HK-2 (cell line): ENCODE data around the gene FMN1.
"Not testable (repeated sequence)": the region's sequence is repeated elsewhere in the genome, so short reads cannot be mapped to it uniquely, and the experiment has no call there.

Source experiments
- DNase-seq: peaks from one replicate; pipeline ENCODE4 v3.0.0-alpha.2; 2018; ENCODE audit not compliant: unreplicated experiment

The FMN1 gene

DNA sequence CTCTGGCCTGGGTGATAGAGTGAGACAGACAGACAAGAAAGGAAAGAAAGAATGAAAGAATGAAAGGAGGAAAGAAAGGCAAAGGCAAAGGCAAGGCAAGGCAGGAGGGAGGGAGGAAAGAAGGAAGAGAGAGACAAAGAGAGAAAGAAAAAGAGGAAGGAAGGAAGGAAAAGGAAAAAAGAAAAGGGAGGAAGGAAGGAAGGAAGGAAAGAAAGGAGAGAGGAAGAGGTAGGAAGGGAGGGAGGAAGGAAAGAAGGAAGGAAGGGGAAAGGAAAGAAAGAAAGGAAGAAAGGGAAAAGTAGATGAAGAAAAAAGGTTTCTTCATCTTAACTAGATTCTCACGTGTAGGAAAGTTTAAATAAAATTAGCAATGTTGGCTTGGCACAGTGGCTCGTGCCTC lies 334.5 kb downstream of the FMN1 start:
- no peak for DNase-seq

DNA sequence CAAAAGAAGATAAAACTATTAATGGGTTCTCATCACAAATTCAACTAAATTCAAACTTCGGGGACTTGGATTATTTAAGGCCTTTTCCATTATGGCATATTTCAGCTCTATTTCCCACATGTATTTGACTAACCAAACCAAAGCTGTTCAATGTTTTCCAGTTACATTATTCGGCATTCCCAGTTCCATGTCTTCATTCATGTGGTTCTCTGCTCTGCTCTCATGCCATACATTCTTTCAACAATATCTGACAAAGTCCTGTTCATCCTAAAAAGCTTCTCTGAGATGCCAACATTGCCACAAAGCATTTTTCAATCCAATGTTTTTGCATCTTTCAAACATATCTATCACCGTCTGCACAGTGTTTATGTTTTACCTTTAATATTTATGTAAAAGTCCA lies 335.3 kb downstream of the FMN1 start:
- no peak for DNase-seq

DNA sequence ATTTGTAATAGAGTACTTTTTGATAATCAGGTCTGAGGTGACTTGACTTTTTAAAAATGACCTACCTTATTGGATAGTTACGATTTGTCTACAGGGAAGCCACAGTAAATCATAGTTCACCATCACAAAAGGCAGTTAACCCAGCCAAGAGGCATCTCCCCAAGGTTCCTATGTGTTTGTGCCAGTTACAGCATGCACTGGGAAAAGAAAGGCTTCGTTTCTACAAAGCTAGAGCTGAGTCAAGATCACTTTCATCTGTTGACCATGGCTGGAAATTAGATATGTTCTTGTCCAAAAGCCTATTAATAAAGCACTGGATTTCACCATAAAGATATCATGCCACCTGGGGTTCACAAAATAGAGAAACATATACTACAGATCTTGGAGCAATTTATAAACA lies 336.8 kb downstream of the FMN1 start:
- no peak for DNase-seq

DNA sequence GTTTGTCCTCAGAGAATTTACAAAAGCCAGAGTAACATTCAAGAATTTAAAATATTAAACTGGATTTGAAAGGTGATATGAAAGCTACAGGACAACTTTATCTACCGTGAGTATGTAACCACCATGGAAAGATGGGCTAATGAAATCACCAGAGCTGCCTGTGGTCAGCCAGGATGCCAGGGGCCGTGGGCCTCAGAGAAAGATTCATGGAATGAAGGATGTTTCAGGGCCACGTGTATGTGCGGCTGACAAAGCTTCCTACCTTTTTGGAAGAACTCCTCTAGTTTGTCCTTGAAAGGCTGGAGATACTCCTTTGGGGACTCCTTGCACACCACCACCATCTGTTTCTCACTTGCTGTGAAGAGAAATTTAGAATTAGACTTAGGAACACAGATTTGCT lies 337.8 kb downstream of the FMN1 start:
- no peak for DNase-seq

DNA sequence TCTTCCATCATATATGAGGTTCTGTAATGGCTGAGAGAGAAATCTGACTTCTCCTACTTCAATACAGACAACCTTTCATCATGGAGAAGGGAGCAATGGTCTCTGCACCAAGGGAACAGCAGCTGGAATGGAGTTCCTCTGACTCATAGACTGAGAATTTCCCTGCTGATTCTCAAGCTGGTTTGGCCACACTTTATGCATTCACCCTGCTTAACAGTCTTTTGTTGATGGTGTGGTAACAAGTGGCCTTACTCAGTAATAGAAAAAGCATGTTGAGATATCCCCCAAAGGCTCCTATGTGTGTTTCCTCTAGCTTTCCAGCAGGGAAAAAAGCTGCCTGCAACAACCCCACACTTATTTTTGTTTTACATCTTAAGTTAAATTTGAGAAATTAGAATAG lies 338.6 kb downstream of the FMN1 start:
- peak; percentile 43 for DNase-seq

DNA sequence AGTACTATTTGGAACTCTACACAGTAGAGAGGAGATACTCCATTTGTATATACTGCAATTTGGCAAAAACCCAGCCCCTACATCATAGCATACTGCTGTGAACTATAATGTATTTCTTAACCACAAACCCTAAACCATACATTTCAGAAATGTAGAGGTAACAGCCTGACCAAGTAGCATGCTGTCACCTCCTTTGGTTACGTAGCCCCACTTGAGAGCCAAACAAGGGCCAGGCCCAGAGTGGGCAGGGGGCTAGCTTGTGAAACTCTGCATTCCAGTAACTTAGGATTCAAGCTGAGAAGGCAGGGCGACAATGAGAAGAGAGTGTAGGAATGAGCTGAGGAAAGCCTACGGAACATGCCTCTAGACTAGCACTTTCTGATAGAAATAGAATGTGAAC lies 340.9 kb downstream of the FMN1 start:
- no peak for DNase-seq

DNA sequence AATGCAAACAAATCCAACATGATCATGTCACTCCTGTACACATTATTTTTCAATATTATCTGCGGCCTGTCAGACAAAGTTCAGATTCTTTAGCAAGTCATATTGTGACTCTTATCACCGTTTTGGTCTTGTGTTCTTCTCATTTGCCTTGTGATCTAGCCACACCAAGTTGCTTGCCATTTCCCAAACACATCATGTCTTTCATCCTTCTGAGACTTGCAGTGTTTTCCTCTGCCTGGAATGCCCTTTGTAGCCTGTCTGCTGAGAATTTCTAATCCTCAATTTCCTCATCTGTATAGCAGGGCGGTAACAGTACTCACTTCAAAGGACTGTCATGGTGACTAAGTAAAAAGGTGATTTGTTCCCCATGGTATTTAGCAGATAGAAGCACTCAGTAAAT lies 341.7 kb downstream of the FMN1 start:
- no peak for DNase-seq

DNA sequence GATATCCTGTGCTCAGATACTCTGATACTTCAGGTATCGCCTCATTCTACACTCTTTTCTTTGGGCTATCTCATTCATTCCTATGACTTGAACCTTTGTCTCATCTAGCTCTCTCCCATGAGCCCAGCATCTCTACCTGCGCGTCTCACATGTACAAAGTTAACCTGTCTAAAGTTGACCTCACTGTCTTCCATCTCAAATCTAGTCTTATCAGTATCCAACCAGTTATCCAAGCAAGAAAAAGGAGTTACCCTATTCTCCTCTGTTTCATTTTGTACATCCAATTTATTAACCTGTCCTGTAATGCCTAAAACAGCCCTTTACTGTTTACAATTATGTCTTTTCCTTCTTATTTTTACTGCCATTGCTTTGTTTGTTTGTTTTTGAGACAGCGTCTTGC lies 342.5 kb downstream of the FMN1 start:
- DNase-seq: no peak

DNA sequence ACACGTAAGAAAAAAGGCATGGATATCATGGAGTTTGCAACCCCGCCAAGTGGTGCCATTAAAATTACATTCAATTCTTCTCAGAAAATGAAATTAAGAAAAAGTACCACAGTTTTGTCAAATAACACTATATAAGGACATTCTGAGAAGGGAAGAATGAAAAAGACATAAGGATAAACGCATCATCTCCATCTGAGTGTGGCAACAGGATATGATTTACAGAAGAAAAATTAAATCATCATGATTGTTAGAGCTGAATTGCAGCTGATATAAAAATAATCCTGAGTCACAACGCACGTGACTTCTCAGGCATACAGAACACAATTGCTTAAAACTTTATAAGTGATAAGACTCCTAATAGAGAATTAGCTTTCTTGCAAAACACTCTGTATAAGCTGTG lies 342.9 kb downstream of the FMN1 start:
- no peak for DNase-seq

DNA sequence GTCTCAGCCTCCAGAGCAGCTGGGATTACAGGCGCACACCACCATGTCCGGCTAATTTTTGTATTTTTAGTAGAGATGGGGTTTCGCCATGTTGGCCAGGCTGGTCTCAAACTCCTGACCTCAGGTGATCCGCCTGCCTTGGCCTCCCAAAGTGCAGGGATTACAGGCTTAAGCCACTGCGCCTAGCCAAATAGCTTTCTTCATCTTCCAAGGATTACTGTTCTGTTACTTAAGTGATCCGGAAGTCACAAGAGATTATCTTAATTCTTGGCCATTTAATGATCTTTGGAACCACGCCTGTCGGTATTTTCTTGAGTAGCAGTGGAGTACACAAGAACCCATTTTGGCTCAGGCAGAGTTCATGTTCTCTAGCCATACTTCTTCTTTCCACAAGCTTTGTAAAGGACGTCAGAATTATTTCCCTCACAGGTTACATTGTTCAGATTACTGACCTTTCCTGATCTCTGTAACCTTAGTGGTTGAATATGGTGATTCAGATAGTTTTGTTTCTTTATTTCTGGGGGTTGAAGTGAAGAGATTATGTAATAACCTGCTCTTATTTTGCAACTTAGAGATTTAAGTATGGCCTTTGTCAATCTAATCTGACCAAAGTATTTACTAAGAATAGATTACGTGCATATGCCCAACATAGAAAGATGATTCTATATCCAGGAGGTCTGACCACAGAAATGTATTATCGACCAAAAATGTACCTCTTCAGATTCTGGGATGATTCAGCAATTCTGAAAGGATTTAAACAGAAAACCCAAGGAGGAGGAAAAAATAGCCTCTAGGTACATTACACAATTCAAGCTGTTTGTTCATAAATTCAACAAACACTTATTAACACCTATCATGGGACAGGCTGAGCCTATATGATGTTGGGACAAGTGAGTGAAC lies 344.5 kb downstream of the FMN1 start:
- no peak for DNase-seq

DNA sequence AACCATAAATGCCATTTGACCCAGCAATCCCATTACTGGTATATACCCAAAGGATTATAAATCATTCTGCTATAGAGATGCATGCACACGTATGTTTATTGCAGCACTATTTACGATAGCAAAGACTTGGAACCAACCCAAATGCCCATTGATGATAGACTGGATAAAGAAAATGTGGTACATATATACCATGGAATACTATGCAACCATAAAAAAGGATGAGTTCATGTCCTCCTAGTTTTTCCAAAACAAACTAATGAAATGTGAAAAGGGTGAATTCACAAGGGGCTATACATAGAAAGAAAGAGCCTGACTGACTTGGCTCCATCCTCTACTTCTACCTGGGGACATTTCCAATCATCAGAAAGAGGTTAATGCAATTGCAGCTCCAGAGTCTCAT lies 347.8 kb downstream of the FMN1 start:
- DNase-seq: not testable (repeated sequence)

DNA sequence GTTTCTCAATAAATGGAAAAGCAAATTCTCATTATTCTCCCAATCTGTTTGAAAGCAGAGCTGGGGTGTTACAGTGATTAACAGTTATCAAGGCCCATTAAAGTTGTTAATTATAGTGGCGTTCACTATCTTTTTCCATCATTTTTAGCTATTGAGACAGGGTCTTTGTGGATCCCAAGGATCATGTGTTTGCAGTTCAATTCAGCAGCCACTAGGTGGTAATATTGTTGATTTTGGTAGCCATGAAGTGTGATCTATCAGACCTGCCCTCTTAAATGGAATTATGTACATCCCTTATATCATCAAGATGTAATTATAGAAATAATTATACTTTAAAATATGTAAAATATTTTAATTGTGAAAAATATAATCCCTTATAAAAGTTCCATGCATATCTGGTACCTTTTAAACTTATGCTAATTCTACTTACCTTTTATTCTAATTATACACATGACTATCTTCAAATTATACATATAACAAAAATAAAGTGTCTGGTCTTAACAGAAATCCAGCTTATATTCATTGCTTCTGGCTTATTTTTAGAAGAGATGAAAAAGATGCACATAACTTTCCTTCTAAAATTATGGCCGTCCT lies 350.3 kb downstream of the FMN1 start:
- DNase-seq: no peak

DNA sequence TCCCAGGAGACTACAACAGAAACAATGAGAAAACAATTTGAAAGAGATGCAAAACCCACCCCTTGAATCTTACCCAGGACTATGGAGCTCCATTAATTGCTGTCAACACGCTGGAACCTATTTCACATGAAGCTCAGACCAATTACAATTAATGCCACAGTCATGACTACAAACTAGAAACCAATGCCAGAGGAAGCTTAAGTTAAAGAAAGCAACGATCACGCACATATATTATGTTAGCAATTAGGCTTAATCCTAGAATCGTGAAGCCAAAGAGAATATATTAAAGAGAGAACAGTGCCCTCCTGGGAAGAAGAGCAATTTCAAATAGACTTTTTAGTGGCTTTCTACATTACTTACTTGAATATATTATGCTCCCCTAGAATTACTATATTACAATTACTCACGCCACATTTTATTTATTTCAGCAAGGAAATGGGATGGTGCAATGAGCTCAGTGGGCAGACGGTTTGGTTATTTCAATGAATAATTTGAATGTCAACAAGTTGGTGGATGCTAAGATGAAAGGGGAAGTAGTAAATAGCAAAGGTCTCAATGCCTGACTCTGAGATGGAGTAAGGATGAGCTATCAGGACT lies 351.2 kb downstream of the FMN1 start:
- DNase-seq: no peak

DNA sequence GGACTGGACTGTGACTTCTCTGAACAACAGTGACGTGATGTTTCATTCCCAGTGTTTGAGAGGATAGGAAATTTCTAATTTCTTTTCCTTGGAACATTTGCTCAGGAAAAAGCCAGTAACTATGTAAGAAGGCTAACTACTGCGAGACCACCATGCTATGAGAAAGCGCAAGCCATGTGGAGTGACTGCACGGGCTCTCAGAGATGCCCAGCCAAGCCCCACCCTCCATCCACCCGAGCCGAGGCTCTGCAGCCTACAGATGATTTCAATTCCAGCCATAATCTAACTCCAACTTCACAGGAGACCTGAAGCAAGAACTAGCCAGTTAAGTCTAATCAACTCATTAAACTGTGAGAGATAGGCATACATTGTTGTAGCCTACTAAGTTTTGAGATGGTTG lies 352.4 kb downstream of the FMN1 start:
- no peak for DNase-seq

DNA sequence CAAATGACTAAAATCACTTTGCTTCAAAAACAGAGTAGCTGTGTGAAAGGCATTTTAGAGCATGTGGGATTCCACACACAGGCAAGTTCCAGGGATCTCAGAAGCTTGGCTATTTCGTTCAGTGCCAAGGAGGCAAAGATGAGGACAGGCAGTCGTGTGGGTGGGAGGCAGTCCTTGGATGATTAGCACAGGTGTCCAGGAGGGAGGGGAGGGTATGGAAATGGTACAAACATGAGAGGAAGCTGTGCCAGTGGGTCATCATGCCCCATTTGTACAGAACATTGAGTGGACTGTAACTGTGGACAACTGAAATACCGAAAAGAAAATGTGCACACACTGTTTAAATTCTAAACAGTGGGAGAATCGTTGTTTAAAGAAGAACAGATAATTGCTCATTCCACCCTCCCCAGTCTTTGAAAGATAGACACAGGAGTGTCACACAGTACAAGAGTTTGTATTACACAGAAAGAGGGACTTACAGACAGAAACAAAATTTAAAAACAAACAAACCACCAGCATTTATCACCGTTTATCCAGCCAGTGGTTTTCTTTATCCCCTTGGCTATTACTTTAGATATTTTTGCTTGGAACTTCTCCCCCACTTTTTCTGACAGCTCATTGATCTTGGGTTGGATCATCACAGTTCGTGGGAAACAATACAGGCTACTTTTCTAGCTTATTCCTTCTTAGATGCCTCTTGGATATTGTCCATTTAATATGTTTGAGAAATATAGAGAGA lies 353.8 kb downstream of the FMN1 start:
- no peak for DNase-seq

DNA sequence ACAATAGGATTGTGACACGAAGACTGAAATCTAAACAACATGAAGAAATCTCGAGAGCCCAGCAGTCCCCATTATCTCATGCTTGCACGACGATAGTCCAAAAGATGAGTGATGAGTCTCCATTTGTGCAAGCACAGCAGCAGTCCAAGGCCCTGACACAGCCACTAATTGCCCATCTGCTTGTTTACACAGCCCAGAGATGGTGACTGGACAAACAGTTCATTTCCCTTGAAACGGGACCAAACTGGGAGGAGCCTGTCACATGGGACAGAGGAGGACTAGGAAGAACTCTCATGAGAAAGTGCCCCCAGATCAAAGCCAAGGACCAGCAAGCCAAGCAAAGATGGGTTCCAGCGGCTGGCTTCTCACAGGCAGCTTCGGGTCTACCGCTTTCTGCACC lies 355.7 kb downstream of the FMN1 start:
- no peak for DNase-seq

DNA sequence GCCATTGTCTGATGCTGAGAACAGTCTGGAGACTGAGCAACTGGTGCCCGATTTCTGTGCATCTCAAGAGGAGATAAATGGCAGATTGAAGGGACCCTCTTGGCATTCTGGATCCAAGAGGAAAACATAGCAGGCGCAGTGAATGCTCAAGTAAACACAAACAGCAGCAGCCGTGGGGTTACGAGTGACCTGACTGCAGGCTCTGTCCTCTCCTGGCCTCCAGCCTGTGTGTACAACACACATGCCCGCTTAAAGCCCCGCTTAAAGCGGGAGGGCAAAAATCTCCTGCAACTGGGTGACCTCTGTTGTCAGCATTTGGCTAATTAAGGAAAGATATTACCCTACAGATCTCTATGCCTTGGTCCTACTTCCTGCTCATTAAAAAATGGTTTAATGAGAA lies 356.2 kb downstream of the FMN1 start:
- DNase-seq: no peak

DNA sequence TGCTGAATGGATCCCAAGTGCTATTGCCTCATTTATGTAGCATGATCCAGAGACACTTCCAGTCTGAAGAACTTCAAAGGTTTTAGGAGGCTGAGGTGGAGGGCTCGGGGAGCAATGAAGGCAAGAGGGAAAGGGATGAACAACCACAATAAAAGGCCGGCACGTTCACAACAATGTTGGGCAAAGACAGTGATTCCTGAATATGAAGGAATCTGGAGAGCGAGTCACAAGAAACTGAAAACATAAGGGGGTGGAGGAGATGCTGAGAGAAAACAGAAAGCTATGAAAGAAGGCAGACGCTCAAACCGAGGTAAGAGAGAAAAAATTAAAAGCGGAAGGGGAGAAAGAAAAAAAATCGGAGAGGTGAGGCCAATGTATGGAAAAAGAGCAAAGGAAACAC lies 356.6 kb downstream of the FMN1 start:
- no peak for DNase-seq

DNA sequence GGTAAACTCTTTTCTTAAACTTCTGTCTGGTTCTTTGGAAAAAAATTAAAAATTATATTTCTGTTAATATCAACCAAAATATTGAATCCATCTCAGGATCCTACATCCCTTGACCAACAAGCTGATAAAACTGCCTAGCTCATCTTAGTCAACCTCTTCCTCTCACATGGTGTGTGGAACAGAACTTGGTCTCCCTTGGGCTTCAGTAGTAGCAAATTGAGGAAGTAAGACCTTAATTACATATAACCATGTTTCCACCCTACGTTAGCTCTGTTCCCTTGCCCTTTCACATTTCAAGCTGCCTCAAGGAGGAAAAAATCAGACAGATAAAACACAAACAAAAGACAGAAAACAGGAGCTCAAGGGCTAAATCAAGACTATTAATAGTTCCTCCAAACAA lies 360.4 kb downstream of the FMN1 start:
- no peak for DNase-seq

DNA sequence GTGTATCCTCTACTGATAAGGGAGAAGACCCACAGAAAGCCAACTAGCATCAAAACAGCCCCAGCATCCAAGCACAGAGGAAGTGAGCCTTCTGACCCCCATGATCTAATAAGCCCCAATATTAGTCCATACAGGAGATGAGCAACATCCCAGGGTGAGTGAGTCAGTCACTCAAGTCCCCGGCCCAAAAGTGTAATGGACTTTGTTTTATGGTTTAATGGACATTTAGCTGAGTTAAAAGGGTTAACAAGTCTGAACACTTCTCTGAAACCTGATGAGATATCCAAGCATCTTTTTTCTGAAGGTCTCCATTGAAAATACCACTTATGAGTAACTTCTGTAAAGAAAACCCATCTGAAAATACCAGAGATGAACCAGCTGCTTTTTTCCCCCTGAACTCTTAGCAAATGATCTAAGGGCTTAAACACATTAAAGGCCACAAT lies 361.1 kb downstream of the FMN1 start:
- no peak for DNase-seq

DNA sequence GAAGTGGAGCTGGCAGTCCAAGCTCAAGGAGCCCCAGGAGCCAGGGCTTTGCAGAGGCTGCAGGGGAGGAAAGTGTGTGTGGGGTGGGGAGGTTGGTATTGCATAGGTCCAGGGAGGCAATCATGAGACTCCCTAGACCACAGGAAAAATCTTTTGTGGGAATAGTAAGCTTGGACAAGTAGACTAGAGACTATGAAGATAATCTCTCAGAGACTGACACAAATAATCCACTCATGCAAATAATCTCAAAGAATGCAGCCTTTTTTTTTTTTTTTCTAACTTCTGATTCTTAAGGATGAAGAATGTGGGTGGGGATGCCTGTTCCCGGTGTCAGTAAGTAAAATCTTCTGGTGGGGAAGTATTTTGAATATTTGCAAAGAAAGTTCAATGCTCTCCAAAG lies 363.0 kb downstream of the FMN1 start:
- DNase-seq: no peak

DNA sequence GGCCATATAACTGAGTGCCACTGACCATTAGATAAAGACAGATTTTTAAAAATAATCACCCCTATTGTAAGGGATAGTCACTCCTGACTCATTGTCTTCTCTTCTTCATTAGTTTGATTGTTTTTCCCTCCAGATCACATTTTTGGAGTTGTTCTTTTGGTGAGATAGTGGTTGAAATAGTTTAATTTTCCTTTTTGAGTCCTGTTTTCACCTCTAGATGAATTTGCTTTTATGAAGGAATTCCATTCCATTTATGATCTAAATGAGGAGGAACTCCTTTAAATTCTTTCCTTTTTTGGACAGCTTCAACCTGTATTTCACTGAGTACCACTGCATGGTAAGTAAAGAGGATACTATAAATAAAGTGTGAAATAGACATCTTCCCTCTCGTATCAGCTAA lies 364.3 kb downstream of the FMN1 start:
- DNase-seq: no peak

DNA sequence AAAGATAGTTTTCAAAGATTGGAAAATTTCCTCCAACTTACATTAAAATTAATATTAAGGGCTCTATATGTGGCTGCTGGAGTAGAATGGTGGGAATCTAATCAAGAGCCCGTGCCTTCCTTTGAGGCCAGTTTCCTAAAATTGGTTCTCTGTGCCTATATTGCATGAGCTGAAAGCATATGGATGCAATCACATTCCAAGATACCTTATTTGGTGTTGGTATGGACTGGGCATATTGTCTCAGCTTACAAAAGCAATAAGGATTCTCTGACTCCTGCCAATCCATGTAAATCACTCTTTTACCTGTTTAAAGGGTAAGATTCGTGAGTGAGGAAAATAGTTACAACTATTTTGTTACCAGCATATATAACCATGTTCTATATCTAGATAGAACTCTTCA lies 365.1 kb downstream of the FMN1 start:
- no peak for DNase-seq
